ENCODE data around the gene DSC1.

Gene DSC1

DNA sequence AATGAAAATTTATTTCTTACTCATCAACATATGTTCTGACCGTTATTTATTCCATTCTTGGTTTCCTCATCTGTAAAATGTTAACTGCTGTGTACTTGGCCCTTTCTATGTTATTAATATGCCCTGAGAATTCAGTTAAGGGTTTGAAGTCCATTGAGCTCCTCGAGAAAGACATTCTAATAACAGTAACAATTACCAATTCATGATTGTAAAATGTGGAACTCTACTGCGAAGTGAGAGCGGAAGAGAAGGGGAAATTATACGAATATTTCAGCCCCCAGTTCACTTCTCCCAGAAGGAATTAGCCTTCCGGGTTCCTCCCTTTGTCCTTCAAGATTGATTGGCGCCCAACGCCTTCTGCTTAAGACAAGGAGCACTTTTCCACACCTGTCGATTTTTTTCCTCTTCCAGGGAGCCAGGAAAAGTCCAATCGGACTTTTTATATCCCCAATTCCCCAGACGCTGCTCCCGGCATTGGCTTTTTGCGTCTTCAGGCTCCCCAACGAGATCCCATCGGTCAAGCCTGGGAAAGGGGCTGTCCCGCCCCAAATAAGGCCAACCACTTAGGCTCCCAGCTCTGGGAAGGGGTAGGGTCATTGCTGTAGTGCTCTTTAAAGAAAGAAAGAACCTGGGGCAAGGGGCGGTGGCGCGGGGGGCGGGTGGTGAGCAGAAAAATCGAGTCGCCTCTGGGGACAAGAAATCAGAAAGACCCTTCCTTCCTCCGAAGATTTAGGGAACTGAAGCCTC, 62.0 kb downstream of the DSC1 start:
- H3K4me3 ChIP-seq (ENCODE audit: low read length): peak overlapping the region; percentile 80
- TF ChIP-seq, protein P1, sequence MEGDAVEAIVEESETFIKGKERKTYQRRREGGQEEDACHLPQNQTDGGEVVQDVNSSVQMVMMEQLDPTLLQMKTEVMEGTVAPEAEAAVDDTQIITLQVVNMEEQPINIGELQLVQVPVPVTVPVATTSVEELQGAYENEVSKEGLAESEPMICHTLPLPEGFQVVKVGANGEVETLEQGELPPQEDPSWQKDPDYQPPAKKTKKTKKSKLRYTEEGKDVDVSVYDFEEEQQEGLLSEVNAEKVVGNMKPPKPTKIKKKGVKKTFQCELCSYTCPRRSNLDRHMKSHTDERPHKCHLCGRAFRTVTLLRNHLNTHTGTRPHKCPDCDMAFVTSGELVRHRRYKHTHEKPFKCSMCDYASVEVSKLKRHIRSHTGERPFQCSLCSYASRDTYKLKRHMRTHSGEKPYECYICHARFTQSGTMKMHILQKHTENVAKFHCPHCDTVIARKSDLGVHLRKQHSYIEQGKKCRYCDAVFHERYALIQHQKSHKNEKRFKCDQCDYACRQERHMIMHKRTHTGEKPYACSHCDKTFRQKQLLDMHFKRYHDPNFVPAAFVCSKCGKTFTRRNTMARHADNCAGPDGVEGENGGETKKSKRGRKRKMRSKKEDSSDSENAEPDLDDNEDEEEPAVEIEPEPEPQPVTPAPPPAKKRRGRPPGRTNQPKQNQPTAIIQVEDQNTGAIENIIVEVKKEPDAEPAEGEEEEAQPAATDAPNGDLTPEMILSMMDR (IDR thresholded peaks at IDR 0.05; ENCODE audit: insufficient read depth, low read depth, low read length, missing control alignments): no peak
- DNase-seq (ENCODE audit: low read depth): peak; percentile 31

DNA sequence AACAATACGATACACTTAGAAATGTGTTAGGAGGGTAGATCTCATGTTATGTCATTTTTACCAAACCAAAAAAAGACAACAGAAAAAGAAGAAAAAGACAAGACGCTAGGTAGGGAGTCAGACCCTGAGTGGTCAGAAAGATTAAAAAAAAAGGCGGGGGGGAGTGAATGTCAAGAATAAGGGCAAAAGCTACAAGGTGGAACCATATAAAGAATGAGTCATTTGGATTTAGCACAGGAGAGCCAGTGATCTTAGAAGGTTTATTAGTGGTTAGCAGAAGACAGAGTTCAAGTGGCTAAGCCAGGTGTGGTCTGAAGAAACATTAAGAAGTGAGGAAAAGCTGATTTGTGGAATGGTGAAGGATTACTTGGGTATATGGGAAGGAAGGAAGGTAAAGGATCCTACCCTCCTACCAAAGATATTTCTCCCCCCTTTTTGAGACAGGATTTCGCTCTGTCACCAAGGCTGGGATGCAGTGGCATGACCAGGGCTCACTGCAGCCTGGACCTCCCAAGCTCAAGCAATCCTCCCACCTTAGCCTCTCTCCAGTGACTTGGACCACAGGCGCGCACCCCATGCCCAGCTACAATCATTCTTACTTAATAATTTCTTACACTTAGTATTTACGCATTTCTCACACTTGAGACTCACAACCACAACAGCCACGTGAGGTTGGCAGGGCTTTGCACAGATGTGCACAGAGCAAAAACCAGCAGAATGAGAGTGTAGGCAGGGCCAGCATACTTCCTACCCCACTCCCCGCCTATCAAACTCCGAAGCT, 63.0 kb downstream of the DSC1 start:
- peak overlapping the region; percentile 80 for H3K4me3 ChIP-seq (ENCODE audit: low read length)
- TF ChIP-seq, protein P1 (IDR thresholded peaks at IDR 0.05; ENCODE audit: insufficient read depth, low read depth, low read length, missing control alignments): no peak

DNA sequence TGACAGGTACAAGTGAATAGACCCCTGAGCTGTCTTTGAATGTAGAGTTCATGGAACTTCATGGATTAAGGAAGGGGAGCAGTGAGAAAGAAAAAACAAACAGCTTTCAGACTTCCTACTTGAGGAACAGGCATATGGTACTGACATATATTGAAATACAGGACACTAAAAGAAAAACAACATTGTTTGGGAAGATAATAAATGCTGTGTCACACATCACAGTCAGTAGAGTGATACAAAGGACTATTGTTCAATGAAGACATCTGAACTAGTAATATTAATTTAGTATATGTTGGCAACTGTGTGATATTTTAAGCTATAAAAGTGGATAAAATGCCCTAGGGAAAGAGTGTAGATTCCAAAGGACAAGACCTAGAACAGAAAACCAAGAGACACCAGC, 63.8 kb downstream of the DSC1 start:
- no peak for DNase-seq (ENCODE audit: low read depth)

More for the DNA sequence above, 63.0 kb downstream of the DSC1 start:
- DNase-seq (ENCODE audit: low read depth): no peak

DNA sequence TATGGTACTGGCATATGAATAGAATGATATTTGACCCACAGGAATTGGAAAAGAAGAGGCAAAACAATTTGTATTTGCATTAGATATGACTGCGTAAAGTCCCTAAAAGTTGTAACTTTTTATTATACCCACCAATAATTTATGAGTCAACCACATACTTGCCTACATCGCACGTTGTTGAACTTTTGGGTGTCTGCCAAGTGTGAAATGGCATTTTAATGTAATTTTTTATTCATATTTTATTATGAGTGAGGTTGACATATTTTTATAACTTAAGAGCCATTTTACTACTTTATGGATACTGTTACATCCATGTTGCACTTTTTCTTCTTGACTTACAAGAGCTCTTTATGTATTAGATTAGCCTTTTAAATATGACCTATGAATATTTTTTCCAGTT, 65.0 kb downstream of the DSC1 start:
- TF ChIP-seq, protein P1 (IDR thresholded peaks at IDR 0.05; ENCODE audit: insufficient read depth, low read depth, low read length, missing control alignments): no peak
- DNase-seq (ENCODE audit: low read depth): peak; percentile 27
- no peak overlapping the region for H3K4me3 ChIP-seq (ENCODE audit: low read length)

More for the DNA sequence above, 63.8 kb downstream of the DSC1 start:
- TF ChIP-seq, protein P1 (IDR thresholded peaks at IDR 0.05; ENCODE audit: insufficient read depth, low read depth, low read length, missing control alignments): no peak
- peak overlapping the region; percentile 80 for H3K4me3 ChIP-seq (ENCODE audit: low read length)

DNA sequence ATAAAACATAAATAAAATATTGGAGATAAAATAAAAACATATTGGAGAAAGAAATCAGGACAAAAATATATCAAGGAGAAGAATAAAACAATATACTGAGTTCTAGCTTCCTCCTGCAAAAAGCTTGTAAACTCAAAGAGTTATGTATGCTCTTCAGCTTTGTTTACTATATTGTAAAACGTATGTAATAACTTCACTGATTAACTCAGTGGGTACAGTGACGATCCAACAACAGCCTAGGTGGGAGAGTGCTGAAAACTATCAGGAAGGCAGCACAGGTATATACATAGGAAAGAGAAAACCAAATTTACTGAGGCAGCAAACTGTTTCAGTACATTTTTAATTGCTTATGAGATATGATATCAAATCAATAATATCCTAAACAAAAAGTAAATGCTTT, 68.8 kb downstream of the DSC1 start:
- H3K4me3 ChIP-seq (ENCODE audit: low read length): no peak overlapping the region
- no peak for DNase-seq (ENCODE audit: low read depth)
- TF ChIP-seq, protein P1 (IDR thresholded peaks at IDR 0.05; ENCODE audit: insufficient read depth, low read depth, low read length, missing control alignments): no peak

DNA sequence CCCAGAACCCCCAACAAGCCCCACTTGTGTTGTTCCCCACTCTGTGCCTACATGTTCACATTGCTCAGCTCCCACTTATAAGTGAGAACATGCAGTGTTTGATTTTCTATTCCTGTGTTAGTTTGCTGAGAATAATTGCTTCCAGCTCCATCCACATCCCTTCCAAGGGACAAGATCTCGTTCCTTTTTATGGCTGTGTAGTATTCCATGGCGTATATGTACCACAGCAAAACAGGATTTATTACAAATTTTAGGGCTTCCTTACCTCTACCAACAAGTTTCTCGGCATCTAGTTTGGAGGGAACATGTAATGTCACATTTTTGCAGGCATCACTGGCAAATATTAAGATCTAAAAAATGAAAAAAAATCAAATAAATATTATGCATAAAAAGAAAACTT, 69.4 kb downstream of the DSC1 start:
- no peak for DNase-seq (ENCODE audit: low read depth)
- H3K4me3 ChIP-seq (ENCODE audit: low read length): no peak overlapping the region
- TF ChIP-seq, protein P1 (IDR thresholded peaks at IDR 0.05; ENCODE audit: insufficient read depth, low read depth, low read length, missing control alignments): no peak

Data from epithelial cell of esophagus (primary cell).